GM10266 (cell line): ENCODE data around the gene NBEA.

Source experiments
- DNase-seq: peaks from one replicate; pipeline ENCODE4 v3.0.0; 2012; ENCODE audit errors: extremely low spot score
- CTCF ChIP-seq: IDR thresholded peaks from 2 replicates; pipeline ENCODE4 v1.5.1; 2012; ENCODE audit warnings: mild to moderate bottlenecking, low read depth; ENCODE audit not compliant: control insufficient read depth, insufficient read depth; ENCODE audit errors: missing control alignments

The NBEA gene

GRCh38 chr13:35603593-35604285 lies 661.7 kb downstream of the NBEA start:
- DNase-seq = no peak
- no peak for TF ChIP-seq CTCF

- no peak for DNase-seq
- no peak for TF ChIP-seq CTCF
Measured at GRCh38 chr13:35614666-35615065, 672.6 kb downstream of the NBEA start.

- no peak for TF ChIP-seq CTCF
Measured at GRCh38 chr13:35617420-35617819, 675.4 kb downstream of the NBEA start.

GRCh38 chr13:35618565-35619083 lies 676.6 kb downstream of the NBEA start:
- DNase-seq = no peak
- no peak for TF ChIP-seq CTCF

More at GRCh38 chr13:35617420-35617819, 675.4 kb downstream of the NBEA start:
- no peak for DNase-seq

GRCh38 chr13:35621989-35622388 lies 679.9 kb downstream of the NBEA start:
- no peak for TF ChIP-seq CTCF
- DNase-seq = no peak

GRCh38 chr13:35629026-35629425 lies 687.0 kb downstream of the NBEA start:
- TF ChIP-seq CTCF = no peak
- no peak for DNase-seq

- DNase-seq = no peak
- peak; percentile 54 for TF ChIP-seq CTCF
Measured at GRCh38 chr13:35630551-35631275, 688.6 kb downstream of the NBEA start.
